WTC11 (cell line): ENCODE data around the gene RNPEPL1. TPM values are rescaled to one million over a fixed set of nuclear protein-coding genes. Genes with fewer than 3 reads are reported as not detected.

Source experiments
- ATAC-seq: fragments of 200-7000 bp; cut with Tn5 transposase; 2 replicates; pipeline ENCODE4 v1.10.0; 2021; ENCODE audit warnings: mild to moderate bottlenecking, moderate library complexity
- CTCF ChIA-PET: fragments of 300-600 bp; sonication (Branson Sonifier 250); formaldehyde crosslinking; loops from one replicate; lab custom pipeline; 2021; ENCODE audit warnings: antibody characterized with exemption; lab: Charles Lee
- POLR2A ChIA-PET: fragments of 350-600 bp; sonication (Branson Sonifier 250); formaldehyde crosslinking; loops from one replicate; lab custom pipeline; 2021; ENCODE audit warnings: antibody characterized with exemption; lab: Charles Lee
- DNase-seq: peaks from one replicate; pipeline ENCODE4 v3.0.0; 2021; ENCODE audit warnings: low spot score
- H3K27ac Mint-ChIP-seq: 2 replicates; pipeline ENCODE4 v1.8.0; 2021; ENCODE audit warnings: mixed read lengths
- H3K27me3 Mint-ChIP-seq: 2 replicates; pipeline ENCODE4 v1.8.0; 2021; ENCODE audit warnings: low read depth, mild to moderate bottlenecking, moderate library complexity, mixed read lengths
- H3K36me3 Mint-ChIP-seq: 2 replicates; pipeline ENCODE4 v1.8.0; 2021; ENCODE audit warnings: mixed read lengths
- H3K4me1 Mint-ChIP-seq: 2 replicates; pipeline ENCODE4 v1.8.0; 2022; ENCODE audit warnings: mixed read lengths
- H3K4me3 Mint-ChIP-seq: 2 replicates; pipeline ENCODE4 v1.8.0; 2021; ENCODE audit warnings: mild to moderate bottlenecking, moderate library complexity, mixed read lengths
- H3K9me3 Mint-ChIP-seq: 2 replicates; pipeline ENCODE4 v1.8.0; 2021; ENCODE audit warnings: mixed read lengths
- E2F4 ChIP-seq: sonication (generic); formaldehyde crosslinking; IDR thresholded peaks from 2 replicates; pipeline ENCODE4 v1.8.1; 2022; ENCODE audit warnings: low read depth, mild to moderate bottlenecking, moderate library complexity, missing genetic modification reagents, borderline replicate concordance
- EMX1 ChIP-seq: fragments of 250-450 bp; sonication (Bioruptor Pico); IDR thresholded peaks from 2 replicates; pipeline ENCODE4 v1.8.0; 2021; ENCODE audit warnings: mild to moderate bottlenecking
- ERG ChIP-seq: fragments of 250-450 bp; sonication (Bioruptor Pico); IDR thresholded peaks from 2 replicates; pipeline ENCODE4 v1.8.0; 2021; ENCODE audit warnings: mild to moderate bottlenecking
- FOXJ3 ChIP-seq: sonication (generic); formaldehyde crosslinking; IDR thresholded peaks from 2 replicates; pipeline ENCODE4 v1.9.0; 2021; ENCODE audit warnings: missing genetic modification reagents, mild to moderate bottlenecking, borderline replicate concordance
- HMGA2 ChIP-seq: fragments of 250-450 bp; sonication (Bioruptor Pico); IDR thresholded peaks from 2 replicates; pipeline ENCODE4 v1.4.0; 2021; ENCODE audit warnings: mild to moderate bottlenecking, moderate library complexity
- IRF1 ChIP-seq: sonication (generic); formaldehyde crosslinking; IDR thresholded peaks from 2 replicates; pipeline ENCODE4 v1.8.0; 2023; ENCODE audit warnings: missing genetic modification reagents
- IRF2 ChIP-seq: sonication (generic); formaldehyde crosslinking; IDR thresholded peaks from 2 replicates; pipeline ENCODE4 v1.8.0; 2022; ENCODE audit warnings: low read depth, missing genetic modification reagents, borderline replicate concordance
- JUN ChIP-seq: sonication (generic); formaldehyde crosslinking; IDR thresholded peaks from 2 replicates; pipeline ENCODE4 v1.8.0; 2023; ENCODE audit warnings: mild to moderate bottlenecking, missing genetic modification reagents
- MYBL2 ChIP-seq: sonication (generic); formaldehyde crosslinking; IDR thresholded peaks from 2 replicates; pipeline ENCODE4 v1.8.1; 2023; ENCODE audit warnings: mild to moderate bottlenecking, moderate library complexity, missing genetic modification reagents
- NR1H2 ChIP-seq: sonication (generic); formaldehyde crosslinking; IDR thresholded peaks from 2 replicates; pipeline ENCODE4 v1.9.0; 2021; ENCODE audit warnings: mild to moderate bottlenecking, moderate library complexity, missing genetic modification reagents
- NR3C1 ChIP-seq: sonication (generic); formaldehyde crosslinking; conservative IDR thresholded peaks from 2 replicates; pipeline ENCODE4 v1.8.1; 2023; ENCODE audit warnings: low read depth, mild to moderate bottlenecking, missing genetic modification reagents
- PRRX2 ChIP-seq: fragments of 250-450 bp; sonication (Bioruptor Pico); IDR thresholded peaks from 2 replicates; pipeline ENCODE4 v1.8.0; 2021; ENCODE audit warnings: mild to moderate bottlenecking
- RELA ChIP-seq: sonication (generic); formaldehyde crosslinking; IDR thresholded peaks from 2 replicates; pipeline ENCODE4 v1.8.1; 2022; ENCODE audit warnings: missing genetic modification reagents, mild to moderate bottlenecking, borderline replicate concordance
- USF1 ChIP-seq: sonication (generic); formaldehyde crosslinking; IDR thresholded peaks from 2 replicates; pipeline ENCODE4 v1.8.0; 2022; ENCODE audit warnings: mild to moderate bottlenecking, missing genetic modification reagents
- ZNF121 ChIP-seq: sonication (generic); formaldehyde crosslinking; IDR thresholded peaks from 2 replicates; pipeline ENCODE4 v1.8.0; 2023; ENCODE audit warnings: missing genetic modification reagents
- ZNF219 ChIP-seq: sonication (generic); formaldehyde crosslinking; IDR thresholded peaks from 2 replicates; pipeline ENCODE4 v1.8.0; 2023; ENCODE audit warnings: missing genetic modification reagents, mild to moderate bottlenecking, borderline replicate concordance
- ZNF317 ChIP-seq: sonication (generic); formaldehyde crosslinking; IDR thresholded peaks from 2 replicates; pipeline ENCODE4 v1.8.1; 2023; ENCODE audit warnings: low read depth, mild to moderate bottlenecking, moderate library complexity, missing genetic modification reagents, borderline replicate concordance
- ZNF423 ChIP-seq: fragments of 250-450 bp; sonication (Bioruptor Pico); IDR thresholded peaks from 2 replicates; pipeline ENCODE4 v2.1.2; 2022; ENCODE audit warnings: mild to moderate bottlenecking, moderate library complexity
- ZNF532 ChIP-seq: fragments of 250-450 bp; sonication (Bioruptor Pico); IDR thresholded peaks from 2 replicates; pipeline ENCODE4 v1.9.0; 2021; ENCODE audit warnings: mild to moderate bottlenecking, borderline replicate concordance
- total RNA-seq: library from RNA; stranded (reverse); gene quantifications from 3 replicates; pipeline ENCODE4 v1.2.3, GENCODE V29; 2021

The RNPEPL1 gene
- total RNA-seq, 1 experiment from 2014 or later: 18.8 TPM

GRCh38 chr2:240578110-240578450, 9.8 kb downstream of the RNPEPL1 start:
- ATAC-seq: no peak
- H3K9me3 Mint-ChIP-seq: no peaks in the 10 kb centered on the region
- TF ChIP-seq PRRX2 (CRISPR knock-in tag) (no peak), EMX1 (CRISPR knock-in tag) (no peak), FOXJ3 (no peak), IRF2 (CRISPR knock-in tag) (no peak), IRF1 (CRISPR knock-in tag) (no peak), RELA (CRISPR knock-in tag) (no peak), ZNF532 (CRISPR knock-in tag) (no peak), ZNF317 (CRISPR knock-in tag) (no peak), NR1H2 (CRISPR knock-in tag) (no peak), E2F4 (CRISPR knock-in tag) (no peak), MYBL2 (CRISPR knock-in tag) (no peak), HMGA2 (no peak), ZNF219 (CRISPR knock-in tag) (no peak), USF1 (CRISPR knock-in tag) (no peak), ZNF121 (no peak)
- TF ChIP-seq, all 79 proteins: peak for 0
- ChIA-PET CTCF (interaction anchor here (1.0 kb wide), 1 partner anchor 12 kb away, joined by 4 read pairs; no protein-coding TSS in a partner anchor), POLR2A (no interaction called here)
- H3K4me3 Mint-ChIP-seq: no peak overlapping the region
- no peak overlapping the region for H3K27ac Mint-ChIP-seq
- H3K27me3 Mint-ChIP-seq: no peaks in the 10 kb centered on the region
- DNase-seq: no peak
- no peaks in the 10 kb centered on the region; the same call in 1 of the 2 replicates for H3K36me3 Mint-ChIP-seq
- peaks cover 13% of the 10 kb centered on the region for H3K4me1 Mint-ChIP-seq

GRCh38 chr2:240578488-240578887, 10.2 kb downstream of the RNPEPL1 start:
- Mint-ChIP-seq H3K4me3 (no peak overlapping the region), H3K9me3 (no peaks in the 10 kb centered on the region), H3K27me3 (no peaks in the 10 kb centered on the region), H3K27ac (no peak overlapping the region), H3K4me1 (peaks cover 13% of the 10 kb centered on the region), H3K36me3 (no peaks in the 10 kb centered on the region; the same call in 1 of the 2 replicates)
- TF ChIP-seq ZNF423 (no peak), JUN (CRISPR knock-in tag) (no peak), ZNF317 (CRISPR knock-in tag) (no peak), ERG (no peak), NR3C1 (CRISPR knock-in tag) (no peak)
- ATAC-seq (no peak), DNase-seq (no peak)
- CTCF ChIA-PET: interaction anchor here (1.0 kb wide), 1 partner anchor 13 kb away, joined by 4 read pairs; no protein-coding TSS in a partner anchor
- POLR2A ChIA-PET: no interaction called here
